Natural killer cell (primary cell): ENCODE measurements around the gene SLC12A5. TPM values are rescaled to one million over a fixed set of nuclear protein-coding genes. Genes with fewer than 3 reads are reported as not detected.

Source experiments
- ATAC-seq, 3 donors: fragments of 150-1000 bp in 2 of 3; fragments of 200-7000 bp in 1 of 3; cut with Tn5 transposase; 1 replicate in 1 of 3; 2 replicates in 2 of 3; pipeline ENCODE4 v1.10.0; 2021; ENCODE audit warnings: mild to moderate bottlenecking in 2 of 3, moderate library complexity in 2 of 3
- DNase-seq, 2 donors: peaks; one replicate each; pipeline versions ENCODE4 v3.0.0 to v3.0.0-alpha.2; 2013 to 2021; ENCODE audit warnings: mixed read lengths in 1 of 2
- H3K27ac ChIP-seq: one replicate; pipeline ENCODE4 v1.5.1; 2013; ENCODE audit warnings: mild to moderate bottlenecking, low read length
- H3K27me3 ChIP-seq: one replicate; pipeline ENCODE4 v1.6.1; 2013; ENCODE audit warnings: low read length; ENCODE audit not compliant: control insufficient read depth, insufficient read depth
- H3K36me3 ChIP-seq: one replicate; pipeline ENCODE4 v1.6.1; 2013; ENCODE audit warnings: low read length; ENCODE audit not compliant: control insufficient read depth, insufficient read depth
- H3K4me1 ChIP-seq: one replicate; pipeline ENCODE4 v1.6.1; 2013; ENCODE audit warnings: low read length; ENCODE audit not compliant: control insufficient read depth, insufficient read depth
- H3K4me3 ChIP-seq: one replicate; pipeline ENCODE4 v1.5.1; 2013; ENCODE audit warnings: low read length
- H3K9me3 ChIP-seq: one replicate; pipeline ENCODE4 v1.6.1; 2013; ENCODE audit warnings: low read length; ENCODE audit not compliant: control insufficient read depth, insufficient read depth
- H3K27ac Mint-ChIP-seq, 2 donors: one replicate each; pipeline ENCODE4 v1.8.0; 2022; ENCODE audit warnings: mild to moderate bottlenecking in 2 of 2, mixed read lengths in 2 of 2, moderate library complexity in 1 of 2
- H3K27me3 Mint-ChIP-seq, 2 donors: one replicate each; pipeline ENCODE4 v1.8.0; 2022; ENCODE audit warnings: low read depth in 2 of 2, mixed read lengths in 2 of 2
- H3K36me3 Mint-ChIP-seq: one replicate; pipeline ENCODE4 v1.8.0; 2022; ENCODE audit warnings: mixed read lengths
- H3K4me1 Mint-ChIP-seq, 2 donors: one replicate each; pipeline ENCODE4 v1.8.0; 2022; ENCODE audit warnings: mixed read lengths in 2 of 2
- H3K4me3 Mint-ChIP-seq: one replicate; pipeline ENCODE4 v1.8.0; 2022; ENCODE audit warnings: mild to moderate bottlenecking, moderate library complexity, mixed read lengths
- H3K9me3 Mint-ChIP-seq, 2 donors: one replicate each; pipeline ENCODE4 v1.8.0; 2022; ENCODE audit warnings: mixed read lengths in 2 of 2
- CTCF ChIP-seq: fragments of 200-600 bp; IDR thresholded peaks from one replicate; pipeline ENCODE4 v1.8.0; 2022; ENCODE audit warnings: antibody characterized with exemption
- WGBS: methylation state at CpG from one replicate; pipeline ENCODE4 v1.1.7; 2013; ENCODE audit warnings: missing lambda C conversion rate; ENCODE audit not compliant: insufficient coverage; 5-methylcytosine and 5-hydroxymethylcytosine counted together
- intact Hi-C: fragments of 100-400 bp; cut with micrococcal nuclease; formaldehyde crosslinking; loops from one replicate; pipeline ENCODE4 v1.14.2; 2022
- total RNA-seq, 4 donors: library from RNA; stranded (reverse); fragments of 120-200 nt in 1 of 4; gene quantifications; one replicate each; pipeline versions ENCODE4 v1.2.3 to v1.2.4, GENCODE V29; 2013 to 2022

The SLC12A5 gene
- total RNA-seq, 3 donors from 2014 or later (not counting 1 experiment from before 2014, with no cell fraction given): 0.85 TPM; not detected in 2

- Histone ChIP-seq H3K27ac (no peak overlapping the region), H3K9me3 (no peaks in the 10 kb centered on the region), H3K4me1 (no peaks in the 10 kb centered on the region), H3K27me3 (peaks cover 15% of the 10 kb centered on the region), H3K4me3 (no peak overlapping the region), H3K36me3 (no peaks in the 10 kb centered on the region)
- Mint-ChIP-seq H3K27ac (no peak overlapping the region), H3K36me3 (no peaks in the 10 kb centered on the region), H3K27me3 (peaks cover 47 to 58% of the 10 kb centered on the region in 2 donors), H3K9me3 (no peaks in the 10 kb centered on the region), H3K4me3 (no peak overlapping the region), H3K4me1 (no peaks in the 10 kb centered on the region)
- WGBS: 83% methylated on average over 3 of the region's 3 CpGs
- DNase-seq (no peak), ATAC-seq (no peak)
- no peak for TF ChIP-seq CTCF
- intact Hi-C loops: no loop called here
These were observed 72.9 kb downstream of the SLC12A5 start for GRCh38 chr20:46101957-46102356.

GRCh38 chr20:46102940-46103339, 73.9 kb downstream of the SLC12A5 start:
- no peaks in the 10 kb centered on the region for H3K36me3 ChIP-seq
- H3K4me3 Mint-ChIP-seq: no peak overlapping the region
- no peak overlapping the region for H3K4me3 ChIP-seq
- H3K4me1 Mint-ChIP-seq: no peaks in the 10 kb centered on the region
- peaks cover 50 to 68% of the 10 kb centered on the region in 2 donors for H3K27me3 Mint-ChIP-seq
- no peaks in the 10 kb centered on the region for H3K9me3 Mint-ChIP-seq
- 94% methylated on average over 2 of the region's 3 CpGs for WGBS
- DNase-seq: no peak
- H3K27ac Mint-ChIP-seq: no peak overlapping the region
- H3K36me3 Mint-ChIP-seq: no peaks in the 10 kb centered on the region
- no peaks in the 10 kb centered on the region for H3K4me1 ChIP-seq
- no peaks in the 10 kb centered on the region for H3K9me3 ChIP-seq
- no peak for TF ChIP-seq CTCF
- H3K27me3 ChIP-seq: peaks cover 14% of the 10 kb centered on the region
- ATAC-seq: no peak
- intact Hi-C loops: no loop called here
- no peak overlapping the region for H3K27ac ChIP-seq

GRCh38 chr20:46104262-46104661, 75.2 kb downstream of the SLC12A5 start:
- no peak for ATAC-seq
- WGBS: 70% methylated on average over 3 of the region's 3 CpGs
- Histone ChIP-seq H3K4me3 (no peak overlapping the region), H3K36me3 (no peaks in the 10 kb centered on the region), H3K27me3 (peaks cover 4% of the 10 kb centered on the region), H3K4me1 (peaks cover 5% of the 10 kb centered on the region), H3K27ac (no peak overlapping the region), H3K9me3 (no peaks in the 10 kb centered on the region)
- intact Hi-C loops: no loop called here
- no peaks in the 10 kb centered on the region for H3K9me3 Mint-ChIP-seq
- H3K27ac Mint-ChIP-seq: no peak overlapping the region
- H3K27me3 Mint-ChIP-seq: peaks cover 45 to 81% of the 10 kb centered on the region in 2 donors
- no peak for TF ChIP-seq CTCF
- DNase-seq: no peak
- no peaks in the 10 kb centered on the region for H3K4me1 Mint-ChIP-seq
- H3K36me3 Mint-ChIP-seq: no peaks in the 10 kb centered on the region
- H3K4me3 Mint-ChIP-seq: no peak overlapping the region

GRCh38 chr20:46107061-46107460, 78.0 kb downstream of the SLC12A5 start:
- H3K36me3 ChIP-seq: no peaks in the 10 kb centered on the region
- H3K4me3 ChIP-seq: no peak overlapping the region
- H3K4me1 ChIP-seq: peaks cover 5% of the 10 kb centered on the region
- Mint-ChIP-seq H3K4me3 (no peak overlapping the region), H3K27me3 (peaks cover 38 to 75% of the 10 kb centered on the region in 2 donors), H3K9me3 (no peaks in the 10 kb centered on the region), H3K4me1 (no peaks in the 10 kb centered on the region), H3K27ac (no peak overlapping the region), H3K36me3 (no peaks in the 10 kb centered on the region)
- H3K9me3 ChIP-seq: no peaks in the 10 kb centered on the region
- 86% methylated on average over 6 of the region's 6 CpGs for WGBS
- H3K27ac ChIP-seq: no peak overlapping the region
- DNase-seq (no peak), ATAC-seq (no peak)
- no peak for TF ChIP-seq CTCF
- peaks cover 4% of the 10 kb centered on the region for H3K27me3 ChIP-seq
- intact Hi-C loops: no loop called here
